Epithelial cell of esophagus (primary cell): ENCODE results near the gene PBX1.

ENCODE experiments used
- DNase-seq: peaks from one replicate; pipeline ENCODE4 v3.0.0; 2010; ENCODE audit warnings: low read depth
- H3K4me3 ChIP-seq: 2 replicates; pipeline ENCODE4 v1.5.1; 2011; ENCODE audit warnings: mild to moderate bottlenecking, low read length, control low read depth
- CTCF ChIP-seq: IDR thresholded peaks from 2 replicates; pipeline ENCODE4 v1.5.1; 2011; ENCODE audit warnings: low read depth, mild to moderate bottlenecking, low read length, control low read depth, inconsistent platforms; ENCODE audit not compliant: insufficient read depth; ENCODE audit errors: missing control alignments

The PBX1 gene

DNA sequence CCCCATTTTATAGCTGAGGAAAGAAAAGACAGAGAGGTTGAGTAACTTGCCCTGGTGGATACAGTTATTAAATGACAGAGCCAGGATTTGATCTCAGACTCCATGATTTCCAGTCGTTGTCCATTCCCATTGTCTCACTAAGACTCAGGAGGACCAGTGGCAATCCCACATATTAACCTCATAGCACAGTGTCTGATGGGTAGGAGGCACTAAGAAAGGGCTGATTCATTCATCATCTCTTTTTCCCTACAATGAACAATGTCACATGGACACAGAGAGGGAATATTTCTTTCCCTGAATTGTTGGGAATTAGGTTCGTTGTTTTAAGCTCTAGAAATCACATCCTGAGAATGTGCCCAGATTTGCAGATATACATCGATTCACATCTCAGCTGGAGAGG lies 99.9 kb downstream of the PBX1 start:
- no peak overlapping the region for H3K4me3 ChIP-seq
- no peak for TF ChIP-seq CTCF
- DNase-seq = no peak

GRCh38 chr1:164659621-164660411 lies 100.8 kb downstream of the PBX1 start:
- TF ChIP-seq CTCF = no peak
- no peak overlapping the region for H3K4me3 ChIP-seq
- peak; percentile 73 for DNase-seq

GRCh38 chr1:164660412-164660772 lies 101.4 kb downstream of the PBX1 start:
- H3K4me3 ChIP-seq = no peak overlapping the region
- TF ChIP-seq CTCF = no peak
- no peak for DNase-seq

GRCh38 chr1:164660775-164661174 lies 101.8 kb downstream of the PBX1 start:
- no peak for TF ChIP-seq CTCF
- no peak overlapping the region for H3K4me3 ChIP-seq

DNA sequence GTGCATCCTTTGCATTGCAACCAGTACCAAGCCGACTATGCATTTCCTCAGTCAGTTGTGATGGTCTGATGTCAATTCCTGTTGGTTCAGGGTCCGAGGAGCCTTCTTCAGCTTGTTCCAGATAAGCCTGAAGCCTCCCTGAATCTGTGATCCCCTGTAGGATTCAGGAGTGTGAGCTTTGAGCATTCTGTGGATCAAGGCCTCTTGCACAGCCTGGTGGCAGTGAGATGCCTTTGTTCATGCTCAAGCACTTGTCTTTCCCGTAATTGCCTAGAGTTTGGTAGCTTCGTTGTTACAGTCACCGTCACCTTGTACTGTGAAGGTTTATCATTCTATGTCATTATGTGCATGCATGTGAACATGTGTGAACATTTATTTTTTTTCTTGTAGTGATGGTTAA lies 103.5 kb downstream of the PBX1 start:
- TF ChIP-seq CTCF = no peak
- H3K4me3 ChIP-seq = no peak overlapping the region
- DNase-seq = no peak

More at GRCh38 chr1:164660775-164661174, 101.8 kb downstream of the PBX1 start:
- DNase-seq = no peak

GRCh38 chr1:164662955-164663354 lies 104.0 kb downstream of the PBX1 start:
- H3K4me3 ChIP-seq = no peak overlapping the region
- DNase-seq = no peak
- no peak for TF ChIP-seq CTCF

GRCh38 chr1:164664127-164664526 lies 105.1 kb downstream of the PBX1 start:
- H3K4me3 ChIP-seq = no peak overlapping the region
- no peak for TF ChIP-seq CTCF

More at GRCh38 chr1:164664127-164664526, 105.1 kb downstream of the PBX1 start:
- no peak for DNase-seq
